IPS-18c (cell line): ENCODE data around the gene MDH2.
"Not testable (repeated sequence)": the region's sequence is repeated elsewhere in the genome, so short reads cannot be mapped to it uniquely, and the experiment has no call there.

ENCODE experiments used
- H3K4me3 ChIP-seq: 2 replicates; pipeline ENCODE4 v1.7.0; 2013; ENCODE audit warnings: low read depth, mild to moderate bottlenecking, low read length, moderate library complexity; ENCODE audit not compliant: insufficient read depth
- H3K9me3 ChIP-seq: one replicate; pipeline ENCODE4 v1.6.1; 2013; ENCODE audit warnings: mild to moderate bottlenecking, low read length, moderate library complexity; ENCODE audit not compliant: control insufficient read depth, insufficient read depth

The MDH2 gene

DNA sequence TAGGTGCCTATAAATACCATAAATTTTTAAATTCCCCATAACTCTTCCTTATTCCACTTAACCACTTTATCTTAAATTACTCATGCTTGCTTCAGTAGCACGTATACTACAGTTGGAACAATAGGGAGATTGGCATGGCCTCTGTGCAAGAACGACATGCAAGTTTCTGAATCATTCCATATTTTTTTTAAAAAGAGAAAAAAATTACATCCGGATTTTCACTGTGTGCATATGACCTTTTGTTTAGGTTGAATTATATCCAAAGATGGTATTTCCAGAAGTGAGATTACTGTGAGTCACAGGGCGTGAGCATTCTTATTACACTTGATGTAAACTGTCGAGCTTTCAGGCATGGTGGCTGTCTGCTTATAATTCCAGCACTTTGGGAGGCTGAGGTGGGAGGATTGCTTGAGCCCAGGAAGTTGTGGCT is 39.5 kb downstream of the MDH2 start:
- not testable (repeated sequence) for H3K9me3 ChIP-seq, H3K4me3 ChIP-seq

DNA sequence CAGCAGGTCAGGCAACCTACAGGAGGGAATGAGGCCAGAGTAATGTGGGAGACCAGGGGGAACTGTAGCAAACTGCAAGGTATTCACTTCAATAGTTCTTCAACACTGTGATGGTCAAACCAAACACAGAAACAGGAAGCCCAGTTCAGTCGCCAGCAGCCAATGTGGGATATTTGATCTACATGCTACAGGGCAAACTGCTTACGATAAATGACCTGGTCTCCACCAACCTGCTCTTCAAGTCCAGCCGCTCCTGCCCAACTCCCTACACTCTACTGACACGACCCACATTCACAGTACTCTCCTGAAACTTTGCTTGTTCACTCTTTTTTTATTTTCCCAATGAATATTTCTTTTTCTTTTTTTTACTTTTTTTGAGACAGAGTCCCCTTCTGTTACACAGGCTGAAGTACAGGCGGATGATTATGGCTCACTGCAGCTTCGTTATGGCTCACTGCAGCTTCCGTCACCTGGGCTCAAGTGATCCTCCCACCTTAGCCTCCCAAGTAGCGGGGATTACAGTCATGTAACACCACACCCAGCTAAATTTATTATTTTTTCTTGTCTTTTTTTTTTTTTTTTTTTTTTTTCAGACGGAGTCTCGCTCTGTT is 42.1 kb downstream of the MDH2 start:
- no peaks in the 10 kb centered on the region for H3K9me3 ChIP-seq
- no peak overlapping the region for H3K4me3 ChIP-seq

DNA sequence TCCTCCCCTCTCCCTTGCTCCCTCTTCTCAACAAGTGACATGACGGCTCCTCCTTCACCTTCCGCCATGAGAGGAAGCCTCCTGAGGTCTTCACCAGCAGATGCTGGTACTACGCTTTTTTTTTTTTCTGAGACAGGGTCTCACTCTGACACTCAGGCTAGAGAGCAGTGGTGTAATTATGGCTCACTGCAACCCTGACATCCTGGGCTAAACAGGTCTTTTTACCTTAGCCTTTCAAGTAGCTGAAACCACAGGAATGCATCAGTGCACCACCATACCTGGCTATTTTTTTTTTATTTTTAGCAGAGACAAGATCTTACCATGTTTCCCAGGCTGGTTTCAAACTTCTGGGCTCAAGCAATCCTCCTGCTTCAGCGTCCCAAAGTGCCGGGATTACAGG is 43.6 kb downstream of the MDH2 start:
- no peak overlapping the region for H3K4me3 ChIP-seq

DNA sequence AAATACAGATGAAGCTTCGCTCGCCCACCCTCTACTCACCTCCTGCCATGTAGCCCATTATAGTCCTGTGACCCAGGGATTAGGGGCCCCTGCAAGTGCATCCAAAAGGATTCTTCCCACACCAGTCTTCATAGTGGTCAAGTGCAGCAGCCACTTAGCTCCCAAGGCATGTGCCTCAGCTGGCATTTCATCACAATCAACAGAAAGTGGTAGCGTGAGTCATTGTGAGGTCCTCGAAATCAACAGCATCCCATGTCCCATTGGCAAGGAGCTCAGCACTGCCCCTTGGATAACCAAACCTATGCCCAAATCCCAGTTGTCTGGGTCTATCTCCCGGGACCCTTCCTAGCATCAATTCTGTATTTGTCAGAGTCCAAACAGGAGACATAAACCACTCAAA is 45.6 kb downstream of the MDH2 start:
- H3K9me3 ChIP-seq, H3K4me3 ChIP-seq: not testable (repeated sequence)

More for the DNA sequence above, 43.6 kb downstream of the MDH2 start:
- H3K9me3 ChIP-seq: no peaks in the 10 kb centered on the region

DNA sequence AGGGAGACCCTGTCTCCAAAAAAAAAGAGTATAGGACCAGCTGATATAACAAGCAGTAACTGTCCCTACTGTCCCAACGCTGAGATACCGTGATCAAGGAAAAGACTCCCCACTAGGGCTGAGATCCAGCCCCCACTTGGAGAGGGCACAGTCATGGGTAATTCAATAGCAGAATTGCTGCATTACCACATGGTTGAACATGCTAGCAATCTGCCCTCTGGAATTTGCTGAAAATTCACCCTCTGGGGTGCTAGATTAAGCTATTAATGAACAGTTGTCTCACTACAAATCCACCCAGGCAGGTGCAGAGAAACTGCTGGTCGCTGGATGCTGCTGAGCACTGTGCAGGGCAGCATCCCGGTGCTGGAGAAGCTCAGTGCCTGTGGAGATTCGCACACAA is 46.4 kb downstream of the MDH2 start:
- H3K9me3 ChIP-seq, H3K4me3 ChIP-seq: not testable (repeated sequence)

DNA sequence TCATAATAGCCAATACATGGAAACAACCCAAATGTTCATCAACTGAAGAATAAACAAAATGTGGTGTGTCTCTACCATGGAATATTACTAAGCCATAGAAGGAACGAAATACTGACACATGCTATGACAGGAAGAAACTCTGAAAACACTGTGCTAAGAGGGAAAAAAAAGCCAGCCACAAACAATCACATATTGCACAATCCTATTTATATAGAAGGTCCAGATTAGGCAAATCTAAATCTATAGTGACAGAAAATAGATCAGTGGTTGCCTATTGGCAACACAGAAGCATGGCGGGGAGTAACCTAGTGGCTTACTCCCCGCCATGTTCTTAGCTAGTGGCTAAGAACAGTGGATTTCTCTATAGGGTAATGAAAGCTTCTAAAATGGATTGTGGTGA is 48.0 kb downstream of the MDH2 start:
- Histone ChIP-seq H3K4me3 (no peak overlapping the region), H3K9me3 (no peaks in the 10 kb centered on the region)

DNA sequence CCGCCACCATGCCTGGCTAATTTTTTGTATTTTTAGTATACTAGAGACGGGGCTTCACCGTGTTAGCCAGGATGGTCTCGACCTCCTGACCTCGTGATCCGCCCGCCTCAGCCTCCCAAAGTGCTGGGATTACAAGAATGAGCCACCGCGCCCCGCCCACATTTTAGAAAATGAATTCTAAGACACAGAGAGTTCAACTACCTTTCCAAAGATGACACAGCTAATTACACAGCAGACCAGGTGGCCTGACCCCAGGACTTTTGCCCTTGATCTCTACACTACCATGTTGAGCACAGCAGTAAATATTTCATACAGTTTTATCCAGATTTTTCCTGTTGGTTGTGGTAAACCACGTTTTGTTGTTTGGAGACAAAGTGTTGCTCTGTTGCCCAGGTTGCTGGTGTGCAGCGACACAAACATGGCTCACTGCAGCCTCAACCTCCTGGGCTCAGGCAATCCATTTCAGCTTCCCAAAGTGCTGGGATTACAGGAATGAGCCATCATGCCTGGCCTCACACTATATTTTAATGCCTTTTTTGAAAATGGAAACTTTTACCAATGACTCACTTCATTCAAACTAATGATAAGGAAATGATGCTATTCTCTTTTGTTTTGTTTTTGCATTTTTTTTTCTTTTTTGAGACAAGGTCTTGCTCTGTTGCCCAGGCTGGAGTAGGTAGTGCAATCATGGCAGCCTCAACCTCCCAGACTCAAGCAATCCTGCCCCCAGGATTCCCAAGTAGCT is 54.0 kb downstream of the MDH2 start:
- H3K9me3 ChIP-seq, H3K4me3 ChIP-seq: not testable (repeated sequence)

DNA sequence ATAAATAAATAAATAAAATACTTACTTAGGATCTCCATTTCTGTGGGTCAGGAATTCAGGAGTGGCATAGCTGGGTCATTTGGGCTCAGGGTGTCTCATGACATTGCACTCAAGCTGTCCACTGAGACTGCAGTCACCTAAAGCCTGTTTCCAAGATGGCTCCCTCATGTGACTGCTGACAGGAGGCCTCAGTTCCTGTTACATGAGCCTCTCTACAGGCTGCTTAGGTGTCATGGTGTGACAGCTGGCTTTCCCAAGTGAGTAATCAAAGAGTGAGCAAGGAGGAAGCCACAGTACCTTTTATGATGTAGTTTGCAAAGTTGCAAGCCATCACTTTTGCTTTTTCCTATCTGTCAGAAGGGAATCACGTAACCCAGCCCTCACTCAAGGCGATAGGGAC is 55.9 kb downstream of the MDH2 start:
- H3K4me3 ChIP-seq, H3K9me3 ChIP-seq: not testable (repeated sequence)

DNA sequence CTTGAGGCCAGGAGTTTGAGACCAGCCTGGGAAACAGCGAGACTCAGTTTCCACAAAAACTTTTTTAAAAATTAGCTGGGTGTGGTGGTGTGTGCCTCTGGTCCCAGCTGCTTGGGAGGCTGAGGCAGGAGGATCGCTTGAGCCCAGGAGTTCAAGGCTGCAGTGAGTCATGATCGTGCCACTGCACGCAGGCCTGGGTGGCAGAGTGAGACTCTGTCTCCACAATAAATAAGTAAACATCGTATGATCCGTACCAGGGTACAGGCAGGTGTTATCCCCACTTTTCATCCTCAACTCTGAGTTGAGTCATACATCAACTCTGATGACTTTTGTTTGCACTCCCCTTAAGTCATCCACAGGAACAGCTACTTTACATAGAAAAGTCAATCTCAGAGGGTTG is 58.2 kb downstream of the MDH2 start:
- H3K4me3 ChIP-seq, H3K9me3 ChIP-seq: not testable (repeated sequence)

DNA sequence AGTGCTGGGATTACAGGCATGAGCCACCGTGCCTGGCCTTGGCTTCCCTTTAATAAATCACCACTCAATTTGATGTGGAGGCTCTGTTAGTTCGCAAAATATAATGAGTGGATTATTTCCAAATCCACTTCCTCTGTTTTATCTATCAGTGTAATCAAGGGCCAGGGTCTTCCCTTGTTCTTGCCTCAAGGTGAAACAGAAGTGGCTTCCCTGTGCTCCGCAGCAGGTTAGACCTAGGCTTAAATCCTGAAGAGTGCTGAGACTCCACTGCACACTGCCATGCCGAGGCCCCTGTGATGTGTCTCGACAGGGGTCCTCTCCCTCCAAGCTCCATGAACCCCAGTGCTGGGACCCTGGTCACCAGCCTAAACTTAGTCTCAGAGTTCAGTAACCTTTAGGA is 59.0 kb downstream of the MDH2 start:
- H3K4me3 ChIP-seq: no peak overlapping the region

DNA sequence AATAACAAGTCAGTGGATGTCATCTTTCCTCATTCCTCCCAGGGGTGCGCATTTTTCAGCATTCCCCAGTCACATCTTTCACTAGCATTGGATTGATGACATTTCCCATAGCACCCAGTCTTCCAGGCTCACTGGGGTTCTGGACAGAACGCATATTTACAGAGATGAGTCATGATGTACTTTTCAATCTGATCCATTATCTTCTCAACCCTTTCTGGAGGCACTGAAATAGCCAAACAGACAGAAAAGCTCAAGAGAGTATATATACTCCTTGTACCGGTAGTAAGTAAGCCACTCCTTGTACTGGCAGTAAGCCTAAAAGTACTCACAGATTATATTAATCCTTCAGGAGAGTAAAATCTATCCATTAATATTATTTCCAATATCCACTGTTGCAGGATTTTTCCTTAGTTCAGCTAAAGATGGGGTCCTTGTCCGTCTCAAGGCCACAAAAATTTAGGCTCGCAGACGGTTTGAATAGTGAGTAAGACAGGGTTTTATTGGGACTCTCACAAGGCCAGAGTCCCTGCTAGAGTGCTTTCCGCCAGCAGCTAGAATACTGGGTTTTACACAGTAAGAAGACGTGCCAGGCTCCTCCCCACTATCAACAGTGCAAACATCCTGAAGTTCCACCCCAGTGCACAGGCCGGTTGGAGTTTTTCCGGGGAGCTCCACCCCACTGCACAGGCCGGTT is 60.8 kb downstream of the MDH2 start:
- no peak overlapping the region for H3K4me3 ChIP-seq
- no peaks in the 10 kb centered on the region for H3K9me3 ChIP-seq

More for the DNA sequence above, 59.0 kb downstream of the MDH2 start:
- no peaks in the 10 kb centered on the region for H3K9me3 ChIP-seq

DNA sequence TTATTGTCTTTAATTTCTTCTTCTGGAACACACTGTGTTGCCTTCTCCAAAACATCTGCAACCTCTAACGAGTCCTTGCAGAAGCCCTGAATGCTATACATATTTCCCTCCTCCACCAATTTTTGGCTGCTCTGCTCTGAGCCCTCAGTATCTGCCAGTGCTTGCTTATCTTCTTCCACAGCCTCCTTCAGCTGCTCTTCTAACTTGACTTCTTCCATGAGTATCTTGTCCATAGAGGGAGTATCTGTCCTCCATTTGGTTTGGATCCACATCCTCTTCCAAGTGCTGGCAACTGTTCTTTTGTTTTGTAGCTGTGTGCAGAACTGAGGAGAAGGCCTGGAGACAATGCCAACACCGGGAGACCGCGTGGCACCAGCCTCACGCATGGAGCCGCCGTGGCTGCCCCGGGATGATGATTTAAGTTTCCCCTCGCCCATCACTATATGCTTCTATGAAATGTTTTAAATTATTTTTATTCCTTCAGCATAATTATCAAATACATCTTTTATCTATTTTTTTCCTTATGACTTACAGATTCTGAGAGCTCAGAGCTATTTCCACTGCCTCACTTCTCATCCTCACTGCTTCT is 65.2 kb downstream of the MDH2 start:
- not testable (repeated sequence) for H3K4me3 ChIP-seq

DNA sequence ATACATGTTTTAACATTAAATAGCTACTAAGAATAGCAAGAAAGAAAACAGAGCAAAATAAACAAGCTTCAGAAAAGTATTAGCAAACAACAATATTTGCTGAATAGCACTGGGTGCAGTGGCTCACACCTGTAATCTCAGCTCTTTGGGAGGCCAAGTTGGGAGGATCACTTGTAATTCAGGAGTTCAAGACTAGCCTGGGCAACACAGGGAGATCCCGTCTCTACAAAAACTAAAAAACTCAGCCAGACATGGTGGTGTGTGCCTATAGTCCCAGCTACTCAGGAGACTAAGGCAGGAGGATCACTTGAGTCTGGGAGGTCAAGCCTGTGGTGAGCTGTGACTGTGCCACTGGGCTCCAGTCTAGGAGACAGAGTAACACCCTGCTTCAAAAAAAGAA is 66.8 kb downstream of the MDH2 start:
- not testable (repeated sequence) for H3K4me3 ChIP-seq, H3K9me3 ChIP-seq

More for the DNA sequence above, 65.2 kb downstream of the MDH2 start:
- not testable (repeated sequence) for H3K9me3 ChIP-seq
